Heart right ventricle (tissue), 16 donors: ENCODE data around the gene SMCHD1. TPM values are rescaled to one million over a fixed set of nuclear protein-coding genes. Genes with fewer than 3 reads are reported as not detected.
"Not testable (repeated sequence)": the region's sequence is repeated elsewhere in the genome, so short reads cannot be mapped to it uniquely, and the experiment has no call there.

Experiments
- ATAC-seq, 8 donors: fragments of 200-7000 bp; cut with Tn5 transposase; one replicate each; pipeline ENCODE4 v1.9.1; 2020; ENCODE audit warnings: mild to moderate bottlenecking in 8 of 8, moderate library complexity in 8 of 8, moderate number of reproducible peaks in 1 of 8
- DNase-seq, 2 donors: peaks; one replicate each; pipeline ENCODE4 v3.0.0-alpha.2; 2020
- H3K27ac ChIP-seq, 10 donors: fragments of 200-600 bp; sonication (generic) in 2 of 10; one replicate each; pipeline versions ENCODE4 v1.5.0 to v1.8.0; 2020 to 2022; ENCODE audit warnings: mild to moderate bottlenecking in 3 of 10
- H3K27me3 ChIP-seq, 7 donors: fragments of 200-600 bp; one replicate each; pipeline ENCODE4 v1.8.0; 2021 to 2022; ENCODE audit warnings: mild to moderate bottlenecking in 2 of 7
- H3K36me3 ChIP-seq, 9 donors: fragments of 200-600 bp; sonication (generic) in 1 of 9; one replicate each; pipeline versions ENCODE4 v1.5.0 to v1.8.0; 2020 to 2022; ENCODE audit warnings: mild to moderate bottlenecking in 2 of 9
- H3K4me1 ChIP-seq, 9 donors: fragments of 200-600 bp; sonication (generic) in 1 of 9; one replicate each; pipeline versions ENCODE4 v1.5.0 to v1.8.0; 2020 to 2022; ENCODE audit warnings: mild to moderate bottlenecking in 4 of 9
- H3K4me3 ChIP-seq, 10 donors: fragments of 200-600 bp; sonication (generic) in 2 of 10; one replicate each; pipeline versions ENCODE4 v1.5.0 to v1.8.0; 2020 to 2022; ENCODE audit warnings: mild to moderate bottlenecking in 7 of 10, moderate library complexity in 2 of 10
- H3K9me3 ChIP-seq, 11 donors: fragments of 200-600 bp in 10 of 11; sonication (generic) in 2 of 11; one replicate each; pipeline versions ENCODE4 v1.5.0 to v1.8.0; 2013 to 2022; ENCODE audit warnings: mild to moderate bottlenecking in 2 of 11, control low read depth in 1 of 11, moderate library complexity in 1 of 11
- WGBS, 2 donors: extraction: QIAGEN DNeasy Blood & Tissue Kit; methylation state at CpG; one replicate each; pipeline ENCODE4 v1.1.7; 2013; ENCODE audit warnings: inconsistent platforms in 1 of 2; 5-methylcytosine and 5-hydroxymethylcytosine counted together
- intact Hi-C, 10 donors: fragments of 100-400 bp; cut with DNase I; formaldehyde crosslinking; loops; one replicate each; pipeline versions ENCODE4 v1.11.1 to v1.14.2; 2022
- polyA plus RNA-seq, 2 donors: library from polyadenylated mRNA; stranded (reverse); fragments of 200-250 nt; gene quantifications; one replicate each; pipeline ENCODE4 v1.2.3, GENCODE V29; 2013
- total RNA-seq, 10 donors: library from RNA; stranded (reverse); fragmentation: NEBNext Ultra II Directional in 3 of 10; extraction: Animal tissue kit (Norgen Biotek cat#: 25700) in 3 of 10; gene quantifications; one replicate each; pipeline versions ENCODE4 v1.2.1 to v1.2.4, GENCODE V29; 2021 to 2023
- TF ChIP-seq, protein P1 (sequence below), 9 donors: fragments of 200-600 bp; sonication (generic) in 2 of 9; IDR thresholded peaks; one replicate each; pipeline versions ENCODE4 v1.5.0 to v1.8.0; 2021 to 2022; ENCODE audit warnings: antibody characterized with exemption in 9 of 9, mild to moderate bottlenecking in 5 of 9, moderate library complexity in 1 of 9
- donor health status: Arrhythmogenic right ventricular cardiomyopathy.
- donor health status: ischemic (EF 13 %, LVEDD 7.1; RV severe dilation, severe dysfunction).
- donor health status: healthy with polysubstance abuse.
- donor health status: DM: no; HTN: yes; CAD: no.
- donor health status: DM: no; HTN: no; CAD: no.
- donor health status: ischemic (EF 25% LVEDD 6.9; RV normal size, moderate dysfunction).
- donor health status: ischemic (EF 25% LVEDD 5.7; RV mildly dilated, moderate dysfunction).
- donor health status: healthy.
- donor health status: DM: yes; HTN: yes; CAD: no.
- donor health status: Ischemic cardiomyopathy.
- donor health status: ischemic (EF 35%, LVEDD 5.7; RV mildly dilated, moderate dysfunction).
- donor health status: nonischemic (EF 11% LVEDD 7.7; RV severe dilation, severe dysfunction).
- donor health status: DM: yes; HTN: yes; CAD: no.
- donor health status: PGD.
- donor health status: ischemic (EF 29% LVEDD 5.4; RV normal size, mild dysfunction).
- donor health status: nonischemic (EF 23%, LVEDD 6.1; RV moderate dilation, normal function).

SMCHD1 gene
- total and polyA plus RNA-seq, 12 donors = 6.3 to 35.3 (median 30.3) TPM

DNA sequence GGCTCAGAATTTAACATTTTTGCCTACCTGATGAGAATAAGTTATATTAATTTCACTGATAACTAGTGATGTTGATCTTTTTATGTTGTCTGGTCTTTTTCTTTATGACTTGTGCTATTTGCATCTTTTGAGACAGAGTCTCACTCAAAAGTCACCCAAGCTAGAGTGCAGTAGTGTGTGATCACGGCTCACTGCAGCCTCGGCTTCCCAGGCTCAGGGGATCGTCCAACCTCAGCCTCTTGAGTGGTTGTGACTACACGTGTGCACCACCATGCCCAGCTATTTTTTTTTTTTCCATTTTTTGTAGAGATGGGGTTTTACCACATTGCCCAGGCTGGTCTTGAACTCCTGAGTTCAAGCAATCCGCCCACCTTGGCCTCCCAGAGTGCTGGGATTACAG lies 7.5 kb downstream of the SMCHD1 start:
- Histone ChIP-seq H3K4me1 (peaks cover 0 to 63% (median 39%) of the 10 kb centered on the region in 9 donors), H3K36me3 (peaks cover 0 to 27% (median 14%) of the 10 kb centered on the region in 9 donors), H3K27me3 (no peaks in the 10 kb centered on the region), H3K9me3 (no peaks in the 10 kb centered on the region), H3K27ac (no peak overlapping the region), H3K4me3 (no peak overlapping the region)
- intact Hi-C loops = no loop called here
- ATAC-seq (no peak), DNase-seq (no peak)
- TF ChIP-seq, protein P1, sequence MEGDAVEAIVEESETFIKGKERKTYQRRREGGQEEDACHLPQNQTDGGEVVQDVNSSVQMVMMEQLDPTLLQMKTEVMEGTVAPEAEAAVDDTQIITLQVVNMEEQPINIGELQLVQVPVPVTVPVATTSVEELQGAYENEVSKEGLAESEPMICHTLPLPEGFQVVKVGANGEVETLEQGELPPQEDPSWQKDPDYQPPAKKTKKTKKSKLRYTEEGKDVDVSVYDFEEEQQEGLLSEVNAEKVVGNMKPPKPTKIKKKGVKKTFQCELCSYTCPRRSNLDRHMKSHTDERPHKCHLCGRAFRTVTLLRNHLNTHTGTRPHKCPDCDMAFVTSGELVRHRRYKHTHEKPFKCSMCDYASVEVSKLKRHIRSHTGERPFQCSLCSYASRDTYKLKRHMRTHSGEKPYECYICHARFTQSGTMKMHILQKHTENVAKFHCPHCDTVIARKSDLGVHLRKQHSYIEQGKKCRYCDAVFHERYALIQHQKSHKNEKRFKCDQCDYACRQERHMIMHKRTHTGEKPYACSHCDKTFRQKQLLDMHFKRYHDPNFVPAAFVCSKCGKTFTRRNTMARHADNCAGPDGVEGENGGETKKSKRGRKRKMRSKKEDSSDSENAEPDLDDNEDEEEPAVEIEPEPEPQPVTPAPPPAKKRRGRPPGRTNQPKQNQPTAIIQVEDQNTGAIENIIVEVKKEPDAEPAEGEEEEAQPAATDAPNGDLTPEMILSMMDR (IDR thresholded peaks at IDR 0.05) = no peak
- WGBS, 2 donors = 78 to 86% methylated on average over 5 of the region's 5 CpGs

DNA sequence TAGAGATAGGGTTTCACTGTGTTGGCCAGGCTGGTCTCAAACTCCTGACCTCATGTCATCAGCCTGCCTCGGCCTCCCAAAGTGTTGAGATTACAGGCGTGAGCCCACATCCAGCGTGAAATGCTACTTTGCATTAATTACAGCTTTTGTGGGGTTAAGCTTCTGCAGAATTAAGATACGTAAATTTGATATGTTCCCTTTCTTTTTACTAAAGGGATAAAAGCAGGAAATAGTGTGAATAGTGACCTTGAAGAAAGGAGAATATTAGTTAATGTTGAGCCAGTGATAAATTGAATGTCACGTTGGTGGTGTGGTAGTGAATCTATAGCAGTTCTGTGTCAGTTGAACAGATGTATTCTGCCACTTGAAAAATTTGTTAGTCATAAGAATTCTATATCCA lies 16.9 kb downstream of the SMCHD1 start:
- ATAC-seq = no peak
- Histone ChIP-seq H3K4me1 (peaks cover 0 to 8% (median 0%) of the 10 kb centered on the region in 9 donors), H3K27me3 (no peaks in the 10 kb centered on the region), H3K27ac (no peak overlapping the region), H3K36me3 (peaks cover 0 to 100% (median 71%) of the 10 kb centered on the region in 9 donors), H3K9me3 (no peaks in the 10 kb centered on the region), H3K4me3 (no peak overlapping the region)
- WGBS, 2 donors = 94 to 96% methylated on average over 5 of the region's 5 CpGs
- TF ChIP-seq, protein P1 (IDR thresholded peaks at IDR 0.05) = no peak
- no peak for DNase-seq
- intact Hi-C loops = loop anchor here in 1 of 10 donors (5.0 kb wide), 1 partner anchor 1905 kb away; no protein-coding TSS in a partner anchor

DNA sequence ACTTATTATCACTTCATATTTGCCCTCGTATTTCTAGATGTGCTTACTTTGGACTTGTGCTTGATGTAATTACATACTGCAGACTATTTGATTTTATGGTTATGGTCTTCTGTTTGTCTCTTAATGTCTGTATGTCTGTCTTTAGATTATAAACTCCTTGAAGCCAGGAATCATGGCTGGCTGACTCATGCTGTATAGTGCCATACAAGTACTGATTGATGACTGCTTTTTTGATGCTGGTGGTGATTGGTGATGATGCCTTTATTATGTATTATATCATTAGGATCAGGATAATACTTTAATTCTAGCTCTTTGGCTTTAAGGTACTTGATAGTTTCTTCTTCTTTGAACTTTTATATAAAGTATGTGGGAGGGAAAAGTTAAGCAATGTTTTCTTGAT lies 17.3 kb downstream of the SMCHD1 start:
- Histone ChIP-seq H3K9me3 (no peaks in the 10 kb centered on the region), H3K4me1 (peaks cover 0 to 8% (median 0%) of the 10 kb centered on the region in 9 donors), H3K36me3 (peaks cover 0 to 100% (median 71%) of the 10 kb centered on the region in 9 donors), H3K27me3 (no peaks in the 10 kb centered on the region), H3K4me3 (no peak overlapping the region), H3K27ac (no peak overlapping the region)
- 90 to 91% methylated on average over 1 of the region's 1 CpG for WGBS, 2 donors
- DNase-seq = no peak
- intact Hi-C loops = loop anchor here in 1 of 10 donors (5.0 kb wide), 1 partner anchor 1906 kb away; no protein-coding TSS in a partner anchor
- no peak for ATAC-seq
- TF ChIP-seq, protein P1 (IDR thresholded peaks at IDR 0.05) = no peak

DNA sequence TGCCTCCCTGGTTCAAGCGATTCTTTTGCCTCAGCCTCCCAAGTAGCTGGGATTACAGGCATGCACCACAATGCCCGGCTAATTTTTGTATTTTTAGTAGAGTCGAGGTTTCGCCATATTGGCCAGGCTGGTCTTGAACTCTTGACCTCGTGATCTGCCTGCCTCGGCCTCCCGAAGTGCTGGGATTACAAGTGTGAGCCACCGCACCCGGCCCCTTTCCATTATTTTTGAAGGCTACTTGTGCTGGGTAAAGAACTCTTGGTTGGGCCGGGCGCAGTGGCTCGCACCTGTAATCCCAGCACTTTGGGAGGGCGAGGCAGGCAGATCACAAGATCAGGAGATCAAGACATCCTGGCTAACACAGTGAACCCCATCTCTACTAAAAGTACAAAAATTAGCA lies 23.4 kb downstream of the SMCHD1 start:
- peaks cover 0 to 25% (median 0%) of the 10 kb centered on the region in 9 donors for H3K4me1 ChIP-seq
- 98 to 99% methylated on average over 13 of the region's 13 CpGs for WGBS, 2 donors
- H3K27ac ChIP-seq, DNase-seq, H3K4me3 ChIP-seq, H3K9me3 ChIP-seq, ATAC-seq, intact Hi-C loops, H3K27me3 ChIP-seq: not testable (repeated sequence)
- H3K36me3 ChIP-seq = peaks cover 0 to 90% (median 24%) of the 10 kb centered on the region in 9 donors

DNA sequence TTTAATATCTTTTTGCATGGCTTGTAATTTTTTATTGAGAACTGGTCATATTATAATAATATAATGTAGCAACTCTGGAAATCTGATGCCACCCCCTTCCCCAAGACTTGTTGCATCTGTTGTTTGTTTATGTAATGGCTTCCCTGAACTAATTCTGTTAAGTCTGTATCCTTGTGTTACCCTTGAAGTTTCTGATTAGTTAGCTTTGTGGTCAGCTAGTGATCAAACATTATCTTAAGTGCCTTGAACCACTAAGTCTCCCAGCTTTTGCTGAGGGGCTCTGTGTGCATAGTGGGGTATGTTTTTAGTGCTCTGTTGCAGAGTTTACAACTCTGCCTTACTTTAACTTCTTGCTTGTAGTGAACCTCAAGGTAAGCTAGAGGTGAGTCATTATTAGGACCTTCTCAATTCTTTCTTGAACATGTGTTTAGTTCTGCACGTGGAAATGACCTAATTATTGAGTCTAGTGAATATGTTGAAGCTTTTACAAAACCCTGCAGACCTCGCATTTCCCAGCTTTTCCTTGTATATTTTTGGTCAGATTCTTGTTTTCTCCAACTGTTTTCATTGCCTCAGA lies 24.8 kb downstream of the SMCHD1 start:
- peaks cover 0 to 2% (median 0%) of the 10 kb centered on the region in 11 donors for H3K9me3 ChIP-seq
- H3K36me3 ChIP-seq = peaks cover 0 to 80% (median 10%) of the 10 kb centered on the region in 9 donors
- H3K27me3 ChIP-seq = no peaks in the 10 kb centered on the region
- ATAC-seq (no peak), DNase-seq (no peak)
- no peak overlapping the region for H3K27ac ChIP-seq
- intact Hi-C loops = no loop called here
- no peak overlapping the region for H3K4me3 ChIP-seq
- WGBS, 2 donors = 79 to 93% methylated on average over 2 of the region's 2 CpGs
- H3K4me1 ChIP-seq = peaks cover 0 to 25% (median 0%) of the 10 kb centered on the region in 9 donors
- TF ChIP-seq, protein P1 (IDR thresholded peaks at IDR 0.05) = no peak
